Right kidney (tissue), 1 donor: ENCODE data around the gene PTPRD.

ENCODE experiments used
- DNase-seq: peaks from one replicate; pipeline ENCODE4 v3.0.0-alpha.2; 2016

Gene PTPRD

GRCh38 chr9:9592104-9592503 is 1020.7 kb downstream of the PTPRD start:
- no peak for DNase-seq

GRCh38 chr9:9585920-9586319 is 1026.9 kb downstream of the PTPRD start:
- DNase-seq, result no peak

- DNase-seq, result no peak
Measured at GRCh38 chr9:9574080-9574479, 1038.7 kb downstream of the PTPRD start.

GRCh38 chr9:9565700-9566099 is 1047.1 kb downstream of the PTPRD start:
- no peak for DNase-seq

GRCh38 chr9:9563817-9564216 is 1049.0 kb downstream of the PTPRD start:
- DNase-seq, result no peak

- no peak for DNase-seq
Measured at GRCh38 chr9:9560382-9561035, 1052.3 kb downstream of the PTPRD start.

- DNase-seq, result no peak
Measured at GRCh38 chr9:9558907-9559306, 1053.9 kb downstream of the PTPRD start.

GRCh38 chr9:9557804-9558334 is 1054.9 kb downstream of the PTPRD start:
- DNase-seq, result peak; percentile 10

GRCh38 chr9:9556865-9557803 is 1055.7 kb downstream of the PTPRD start:
- DNase-seq, result no peak

GRCh38 chr9:9552665-9553064 is 1060.1 kb downstream of the PTPRD start:
- no peak for DNase-seq

- no peak for DNase-seq
Measured at GRCh38 chr9:9538766-9539165, 1074.0 kb downstream of the PTPRD start.

GRCh38 chr9:9538356-9538755 is 1074.4 kb downstream of the PTPRD start:
- DNase-seq, result no peak

GRCh38 chr9:9536523-9536922 is 1076.3 kb downstream of the PTPRD start:
- DNase-seq, result no peak

GRCh38 chr9:9523476-9524139 is 1089.2 kb downstream of the PTPRD start:
- peak; percentile 27 for DNase-seq

- DNase-seq, result no peak
Measured at GRCh38 chr9:9522406-9522805, 1090.4 kb downstream of the PTPRD start.

GRCh38 chr9:9521033-9521779 is 1091.6 kb downstream of the PTPRD start:
- no peak for DNase-seq

GRCh38 chr9:9504869-9505268 is 1107.9 kb downstream of the PTPRD start:
- no peak for DNase-seq

- no peak for DNase-seq
Measured at GRCh38 chr9:9499546-9499945, 1113.3 kb downstream of the PTPRD start.

- no peak for DNase-seq
Measured at GRCh38 chr9:9498846-9499245, 1114.0 kb downstream of the PTPRD start.

GRCh38 chr9:9498128-9498527 is 1114.7 kb downstream of the PTPRD start:
- DNase-seq, result no peak

- DNase-seq, result no peak
Measured at GRCh38 chr9:9494336-9494735, 1118.5 kb downstream of the PTPRD start.

GRCh38 chr9:9492506-9492905 is 1120.3 kb downstream of the PTPRD start:
- no peak for DNase-seq
